Keratinocyte (primary cell): ENCODE measurements around the gene CBR3.

Source experiments
- CTCF ChIP-seq, 3 experiments: IDR thresholded peaks in 1 of 3; conservative IDR thresholded peaks in 1 of 3; optimal IDR thresholded peaks in 1 of 3; 2 replicates in 2 of 3; 3 replicates in 1 of 3; pipeline versions ENCODE3 to v1.5.1; 2011; ENCODE audit warnings: low read length in 3 of 3, mild to moderate bottlenecking in 3 of 3, moderate library complexity in 2 of 3, control low read depth in 1 of 3, inconsistent platforms in 1 of 3; ENCODE audit not compliant: insufficient read depth in 2 of 3; ENCODE audit errors: extremely low read depth in 1 of 3
- EZH2 ChIP-seq: IDR thresholded peaks from one replicate; pipeline ENCODE4 v1.6.1; 2012; ENCODE audit warnings: inconsistent platforms, mild to moderate bottlenecking, low read length, moderate library complexity

DNA sequence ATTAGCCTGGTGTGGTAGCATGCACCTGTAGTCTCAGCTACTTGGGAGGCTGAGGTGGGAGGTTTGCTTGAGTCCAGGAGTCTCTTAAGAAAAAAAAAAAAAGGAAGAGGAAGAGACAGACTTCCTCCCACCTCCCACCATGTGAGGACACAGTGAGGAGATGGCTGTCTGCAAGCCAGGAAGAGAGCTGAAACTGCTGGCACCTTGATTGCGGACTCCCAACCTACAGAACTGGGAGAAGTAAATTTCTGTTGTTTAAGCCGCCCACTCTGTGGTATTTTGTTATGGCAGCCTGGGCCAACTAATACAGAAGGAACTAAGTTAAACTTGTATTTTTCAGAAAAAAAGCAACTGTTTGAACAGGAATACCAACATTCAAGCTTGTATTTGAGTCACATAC, 43.5 kb downstream of the CBR3 start:
- TF ChIP-seq CTCF (optimal IDR thresholded peaks at IDR 0.05 in 1 of 3, IDR thresholded peaks at IDR 0.05 in 1 of 3, conservative IDR thresholded peaks at IDR 0.05 in 1 of 3; ENCODE audit: extremely low read depth in 1 of 3, insufficient read depth in 2 of 3, low read length in 3 of 3) (no peak), EZH2 (no peak)
